K562 (cell line): ENCODE data around the gene N4BP2L1. TPM values are rescaled to one million over a fixed set of nuclear protein-coding genes. Genes with fewer than 3 reads are reported as not detected.

ENCODE experiments used
- EP300 ChIP-seq: IDR thresholded peaks from 2 replicates; pipeline ENCODE4 v1.6.1; 2012; ENCODE audit warnings: low read length, improper control_type of control experiment
- EP400 ChIP-seq: fragments of 450-650 bp; IDR thresholded peaks from 2 replicates; pipeline ENCODE4 v1.6.1; 2017; ENCODE audit warnings: antibody characterized with exemption, mild to moderate bottlenecking, moderate library complexity
- FOSL1 ChIP-seq: fragments of 200-800 bp; sonication (Bioruptor generic); conservative IDR thresholded peaks from 2 replicates; pipeline ENCODE4 v1.6.1; 2016; ENCODE audit warnings: missing genetic modification characterization, missing compliant biosample characterization
- HIVEP1 ChIP-seq: fragments of 250-450 bp; sonication (Bioruptor Pico); IDR thresholded peaks from 2 replicates; pipeline ENCODE4 v1.4.0; 2020; ENCODE audit warnings: mild to moderate bottlenecking
- HNRNPL ChIP-seq: fragments of 200-400 bp; formaldehyde crosslinking; IDR thresholded peaks from 2 replicates; pipeline ENCODE4 v1.6.1; 2017; ENCODE audit warnings: low read depth, mild to moderate bottlenecking, low read length
- MEF2D ChIP-seq: conservative IDR thresholded peaks from 2 replicates; pipeline ENCODE4 v1.6.1; 2016; ENCODE audit warnings: low read depth, missing genetic modification characterization, missing compliant biosample characterization
- PYGO2 ChIP-seq: fragments of 450-650 bp; IDR thresholded peaks from 2 replicates; pipeline ENCODE4 v1.6.1; 2016; ENCODE audit warnings: mild to moderate bottlenecking, missing genetic modification characterization, moderate library complexity, missing compliant biosample characterization
- RBM17 ChIP-seq: fragments of 200-400 bp; formaldehyde crosslinking; IDR thresholded peaks from 2 replicates; pipeline ENCODE4 v1.6.1; 2017; ENCODE audit warnings: low read depth, mild to moderate bottlenecking, low read length, borderline replicate concordance
- RFX7 ChIP-seq: fragments of 250-450 bp; sonication (Bioruptor Pico); IDR thresholded peaks from 2 replicates; pipeline ENCODE4 v1.5.1; 2021; ENCODE audit warnings: mild to moderate bottlenecking
- SNIP1 ChIP-seq: fragments of 450-650 bp; IDR thresholded peaks from 2 replicates; pipeline ENCODE4 v1.7.1; 2017; ENCODE audit warnings: low read depth, mild to moderate bottlenecking
- SRSF1 ChIP-seq: fragments of 200-400 bp; formaldehyde crosslinking; IDR thresholded peaks from 2 replicates; pipeline ENCODE4 v1.6.1; 2017; ENCODE audit warnings: mild to moderate bottlenecking, low read depth, low read length, moderate library complexity
- TBL1XR1 ChIP-seq, 2 experiments: IDR thresholded peaks; 2 replicates each; pipeline ENCODE4 v1.6.1; 2012; ENCODE audit warnings: improper control_type of control experiment in 2 of 2, low read length in 2 of 2, mild to moderate bottlenecking in 1 of 2
- U2AF2 ChIP-seq: fragments of 200-400 bp; formaldehyde crosslinking; optimal IDR thresholded peaks from 2 replicates; pipeline ENCODE3; 2017; ENCODE audit warnings: low read depth, mild to moderate bottlenecking, low read length
- ZC3H4 ChIP-seq: sonication (generic); formaldehyde crosslinking; IDR thresholded peaks from 2 replicates; pipeline ENCODE4 v1.9.0; 2021; ENCODE audit warnings: missing genetic modification reagents, borderline replicate concordance
- polyA plus RNA-seq, 8 experiments: library from polyadenylated mRNA; depleted of rRNA in 4 of 8; stranded (reverse) in 5 of 8; unstranded in 3 of 8; fragments of >200 nt; fragmentation: Nextera tagmentation in 2 of 8; fragmentation: Illumina TruSeq in 1 of 8; extraction: Ambion mirVana in 2 of 8; extraction: Trizol in 1 of 8; gene quantifications; 2 replicates each; pipeline versions ENCODE4 v1.2.1 to v1.2.3, GENCODE V29; 2011 to 2014; ENCODE audit warnings: inconsistent platforms in 1 of 8, missing spikeins in 1 of 8
- total RNA-seq, 7 experiments: library from RNA; depleted of rRNA in 6 of 7; stranded (reverse); fragments of >200 nt in 6 of 7; fragmentation: Illumina TruSeq in 2 of 7; extraction: Trizol in 2 of 7; gene quantifications; 2 replicates each; pipeline versions ENCODE4 v1.2.1 to v1.2.3, GENCODE V29; 2011 to 2021; ENCODE audit warnings: low replicate concordance in 1 of 7
- TF ChIP-seq, protein P1 (sequence below), 2 experiments: fragments of 450-650 bp; IDR thresholded peaks; 2 replicates each; pipeline ENCODE4 v1.6.1; 2018; ENCODE audit warnings: mild to moderate bottlenecking in 2 of 2, low read depth in 1 of 2; ENCODE audit not compliant: partially characterized antibody in 2 of 2
- TF ChIP-seq, protein P2 (sequence below): fragments of 450-650 bp; IDR thresholded peaks from 2 replicates; pipeline ENCODE4 v1.6.1; 2014; ENCODE audit warnings: low read depth, mild to moderate bottlenecking, moderate library complexity, borderline replicate concordance
- TF ChIP-seq, protein P3 (sequence below), 2 experiments: fragments of 450-650 bp in 1 of 2; IDR thresholded peaks; 2 replicates each; pipeline ENCODE4 v1.6.1; 2011 to 2017; ENCODE audit warnings: low read depth in 2 of 2, antibody characterized with exemption in 1 of 2, borderline replicate concordance in 1 of 2, low read length in 1 of 2, mild to moderate bottlenecking in 1 of 2, mixed read lengths in 1 of 2; ENCODE audit not compliant: control insufficient read depth in 1 of 2

Gene N4BP2L1
- total and polyA plus RNA-seq, 9 of the 15 experiments (the other 6 are each of a cell fraction or from before 2014, with no cell fraction given) = 0.06 to 0.33 (median 0.15) TPM; not detected in 1

DNA sequence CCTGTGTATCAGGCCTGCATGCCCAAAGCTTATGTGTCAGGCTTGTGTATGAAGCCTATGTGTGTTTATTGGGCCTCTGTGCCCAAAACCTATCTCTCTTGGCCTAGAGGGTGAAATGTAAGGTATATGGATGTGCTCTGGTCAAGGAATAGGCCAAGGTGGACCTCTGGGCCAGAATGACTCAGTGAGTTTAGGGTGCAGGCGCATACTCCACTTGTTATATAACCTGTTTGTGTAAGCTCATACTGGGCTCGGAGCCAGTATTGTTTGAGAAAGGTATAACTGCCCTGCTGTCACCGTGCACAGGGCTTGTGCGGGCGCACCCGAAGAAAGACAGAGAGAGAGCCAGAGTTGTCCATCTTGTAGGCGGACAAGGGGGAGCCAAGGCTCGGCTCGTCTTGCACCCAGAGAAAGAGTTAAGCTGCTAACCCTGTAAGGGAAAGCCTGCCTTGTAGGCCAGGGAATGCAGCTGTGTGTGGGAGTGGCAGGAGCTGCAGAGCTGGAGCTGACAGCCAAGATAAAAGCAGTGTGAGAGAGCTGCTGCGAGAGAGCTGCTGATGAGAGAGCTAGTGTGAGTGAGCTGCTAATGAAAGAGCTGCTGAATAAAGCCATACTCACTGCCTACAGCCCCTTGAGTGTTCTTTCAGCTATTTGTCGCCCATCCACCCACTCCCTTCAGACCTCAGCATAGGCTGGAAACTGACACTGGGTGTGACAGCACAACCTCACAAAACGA lies 43.4 kb upstream of the N4BP2L1 start (continued):
- TF ChIP-seq, protein P1, sequence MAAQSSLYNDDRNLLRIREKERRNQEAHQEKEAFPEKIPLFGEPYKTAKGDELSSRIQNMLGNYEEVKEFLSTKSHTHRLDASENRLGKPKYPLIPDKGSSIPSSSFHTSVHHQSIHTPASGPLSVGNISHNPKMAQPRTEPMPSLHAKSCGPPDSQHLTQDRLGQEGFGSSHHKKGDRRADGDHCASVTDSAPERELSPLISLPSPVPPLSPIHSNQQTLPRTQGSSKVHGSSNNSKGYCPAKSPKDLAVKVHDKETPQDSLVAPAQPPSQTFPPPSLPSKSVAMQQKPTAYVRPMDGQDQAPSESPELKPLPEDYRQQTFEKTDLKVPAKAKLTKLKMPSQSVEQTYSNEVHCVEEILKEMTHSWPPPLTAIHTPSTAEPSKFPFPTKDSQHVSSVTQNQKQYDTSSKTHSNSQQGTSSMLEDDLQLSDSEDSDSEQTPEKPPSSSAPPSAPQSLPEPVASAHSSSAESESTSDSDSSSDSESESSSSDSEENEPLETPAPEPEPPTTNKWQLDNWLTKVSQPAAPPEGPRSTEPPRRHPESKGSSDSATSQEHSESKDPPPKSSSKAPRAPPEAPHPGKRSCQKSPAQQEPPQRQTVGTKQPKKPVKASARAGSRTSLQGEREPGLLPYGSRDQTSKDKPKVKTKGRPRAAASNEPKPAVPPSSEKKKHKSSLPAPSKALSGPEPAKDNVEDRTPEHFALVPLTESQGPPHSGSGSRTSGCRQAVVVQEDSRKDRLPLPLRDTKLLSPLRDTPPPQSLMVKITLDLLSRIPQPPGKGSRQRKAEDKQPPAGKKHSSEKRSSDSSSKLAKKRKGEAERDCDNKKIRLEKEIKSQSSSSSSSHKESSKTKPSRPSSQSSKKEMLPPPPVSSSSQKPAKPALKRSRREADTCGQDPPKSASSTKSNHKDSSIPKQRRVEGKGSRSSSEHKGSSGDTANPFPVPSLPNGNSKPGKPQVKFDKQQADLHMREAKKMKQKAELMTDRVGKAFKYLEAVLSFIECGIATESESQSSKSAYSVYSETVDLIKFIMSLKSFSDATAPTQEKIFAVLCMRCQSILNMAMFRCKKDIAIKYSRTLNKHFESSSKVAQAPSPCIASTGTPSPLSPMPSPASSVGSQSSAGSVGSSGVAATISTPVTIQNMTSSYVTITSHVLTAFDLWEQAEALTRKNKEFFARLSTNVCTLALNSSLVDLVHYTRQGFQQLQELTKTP (IDR thresholded peaks at IDR 0.05; ENCODE audit: low read depth in 1 of 2, partially characterized antibody in 2 of 2) = no peak
- TF ChIP-seq SNIP1 (no peak), RBM17 (no peak), FOSL1 (tag) (no peak), TBL1XR1 (IDR thresholded peaks at IDR 0.05; ENCODE audit: low read length in 2 of 2) (no peak), EP300 (peak; percentile 50; the same call in 1 of the 2 replicates), SRSF1 (no peak), ZC3H4 (CRISPR knock-in tag) (no peak), PYGO2 (no peak), RFX7 (no peak), EP400 (no peak; the same call in 1 of the 2 replicates), MEF2D (tag) (no peak), U2AF2 (no peak), HIVEP1 (no peak), HNRNPL (no peak)
- TF ChIP-seq, protein P2, sequence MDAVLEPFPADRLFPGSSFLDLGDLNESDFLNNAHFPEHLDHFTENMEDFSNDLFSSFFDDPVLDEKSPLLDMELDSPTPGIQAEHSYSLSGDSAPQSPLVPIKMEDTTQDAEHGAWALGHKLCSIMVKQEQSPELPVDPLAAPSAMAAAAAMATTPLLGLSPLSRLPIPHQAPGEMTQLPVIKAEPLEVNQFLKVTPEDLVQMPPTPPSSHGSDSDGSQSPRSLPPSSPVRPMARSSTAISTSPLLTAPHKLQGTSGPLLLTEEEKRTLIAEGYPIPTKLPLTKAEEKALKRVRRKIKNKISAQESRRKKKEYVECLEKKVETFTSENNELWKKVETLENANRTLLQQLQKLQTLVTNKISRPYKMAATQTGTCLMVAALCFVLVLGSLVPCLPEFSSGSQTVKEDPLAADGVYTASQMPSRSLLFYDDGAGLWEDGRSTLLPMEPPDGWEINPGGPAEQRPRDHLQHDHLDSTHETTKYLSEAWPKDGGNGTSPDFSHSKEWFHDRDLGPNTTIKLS = no peak
- TF ChIP-seq, protein P3, sequence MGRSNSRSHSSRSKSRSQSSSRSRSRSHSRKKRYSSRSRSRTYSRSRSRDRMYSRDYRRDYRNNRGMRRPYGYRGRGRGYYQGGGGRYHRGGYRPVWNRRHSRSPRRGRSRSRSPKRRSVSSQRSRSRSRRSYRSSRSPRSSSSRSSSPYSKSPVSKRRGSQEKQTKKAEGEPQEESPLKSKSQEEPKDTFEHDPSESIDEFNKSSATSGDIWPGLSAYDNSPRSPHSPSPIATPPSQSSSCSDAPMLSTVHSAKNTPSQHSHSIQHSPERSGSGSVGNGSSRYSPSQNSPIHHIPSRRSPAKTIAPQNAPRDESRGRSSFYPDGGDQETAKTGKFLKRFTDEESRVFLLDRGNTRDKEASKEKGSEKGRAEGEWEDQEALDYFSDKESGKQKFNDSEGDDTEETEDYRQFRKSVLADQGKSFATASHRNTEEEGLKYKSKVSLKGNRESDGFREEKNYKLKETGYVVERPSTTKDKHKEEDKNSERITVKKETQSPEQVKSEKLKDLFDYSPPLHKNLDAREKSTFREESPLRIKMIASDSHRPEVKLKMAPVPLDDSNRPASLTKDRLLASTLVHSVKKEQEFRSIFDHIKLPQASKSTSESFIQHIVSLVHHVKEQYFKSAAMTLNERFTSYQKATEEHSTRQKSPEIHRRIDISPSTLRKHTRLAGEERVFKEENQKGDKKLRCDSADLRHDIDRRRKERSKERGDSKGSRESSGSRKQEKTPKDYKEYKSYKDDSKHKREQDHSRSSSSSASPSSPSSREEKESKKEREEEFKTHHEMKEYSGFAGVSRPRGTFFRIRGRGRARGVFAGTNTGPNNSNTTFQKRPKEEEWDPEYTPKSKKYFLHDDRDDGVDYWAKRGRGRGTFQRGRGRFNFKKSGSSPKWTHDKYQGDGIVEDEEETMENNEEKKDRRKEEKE (IDR thresholded peaks at IDR 0.05; ENCODE audit: borderline replicate concordance in 1 of 2, control insufficient read depth in 1 of 2, low read depth in 2 of 2, low read length in 1 of 2) = no peak
